ENCODE results near the gene MED14.

Gene MED14

DNA sequence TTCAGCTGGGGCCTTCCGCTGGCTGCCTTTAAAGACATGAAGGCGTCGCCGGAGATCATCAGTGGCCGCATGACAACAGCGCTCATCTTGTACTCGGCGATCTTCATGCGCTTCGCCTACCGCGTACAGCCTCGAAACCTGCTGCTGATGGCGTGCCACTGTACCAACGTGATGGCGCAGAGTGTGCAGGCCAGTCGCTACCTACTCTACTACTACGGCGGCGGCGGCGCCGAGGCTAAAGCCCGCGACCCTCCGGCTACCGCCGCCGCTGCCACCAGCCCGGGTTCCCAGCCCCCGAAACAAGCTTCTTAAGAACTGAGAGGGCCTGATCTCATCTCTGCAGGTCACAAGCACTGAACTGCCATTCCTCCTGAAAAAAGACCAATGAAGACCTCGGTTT, 111.7 kb downstream of the MED14 start:
- Histone ChIP-seq H3K36me3 (ENCODE audit: control insufficient read depth, insufficient read depth, low read length) (no peaks in the 10 kb centered on the region), H3K4me1 (ENCODE audit: control insufficient read depth, low read depth, low read length) (no peaks in the 10 kb centered on the region), H3K4me2 (ENCODE audit: low read length) (no peak overlapping the region), H3K27me3 (ENCODE audit: insufficient read depth, low read length, poor library complexity) (no peaks in the 10 kb centered on the region), H3K27ac (ENCODE audit: low read depth, low read length) (no peak overlapping the region), H3K79me2 (ENCODE audit: control insufficient read depth, insufficient read depth, low read length) (no peaks in the 10 kb centered on the region), H3K79me1 (ENCODE audit: low read length) (no peaks in the 10 kb centered on the region), H3K18ac (ENCODE audit: low read length) (no peak overlapping the region), H3K4ac (ENCODE audit: low read depth, low read length) (no peak overlapping the region), H2BK120ac (ENCODE audit: low read depth, low read length) (no peak overlapping the region), H3K23ac (ENCODE audit: low read length) (no peak overlapping the region), H2AK5ac (ENCODE audit: low read length) (no peak overlapping the region), H4K5ac (ENCODE audit: low read length) (no peak overlapping the region), H4K8ac (ENCODE audit: low read depth, low read length) (no peak overlapping the region), H3K4me3 (ENCODE audit: low read length) (no peak overlapping the region), H2BK5ac (ENCODE audit: low read length) (no peak overlapping the region), H3K9ac (ENCODE audit: low read length) (no peak overlapping the region), H2BK15ac (replicated peaks; ENCODE audit: low read depth) (no peak overlapping the region), H3K56ac (ENCODE audit: low read length) (no peak overlapping the region)
- DNase-seq: no peak
- WGBS (ENCODE audit: extremely low coverage, insufficient coverage, low lambda C conversion rate): no CpG with 5 or more reads among the region's 32 CpGs

DNA sequence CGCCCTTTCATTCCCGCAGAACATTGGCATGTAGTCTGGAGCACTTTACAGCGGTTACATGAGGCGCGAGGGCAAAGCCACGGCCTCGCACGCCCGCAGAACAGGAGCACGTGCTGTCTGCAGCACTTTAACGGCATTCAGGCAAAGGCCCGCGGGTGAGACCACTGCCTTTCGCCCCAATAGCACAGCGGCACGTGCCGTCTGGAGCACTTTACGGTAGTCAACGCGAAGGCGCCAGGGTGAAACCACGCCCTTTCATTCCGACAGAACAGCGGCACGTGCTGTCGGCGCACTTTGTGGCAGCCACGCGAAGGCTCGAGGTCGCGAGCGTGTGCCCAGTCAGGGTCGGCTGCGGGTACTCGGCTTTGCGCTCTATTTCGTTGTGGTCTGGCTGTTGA, 112.2 kb downstream of the MED14 start, which contains the start of gene MPC1L:
MPC1L (plus strand) TSS at position 290 of the 398 bp plus-strand sequence. CDS start 138 bp downstream, outside the sequence.
- Histone ChIP-seq H3K9ac (ENCODE audit: low read length) (no peak within 1 kb of the TSS), H3K27ac (ENCODE audit: low read depth, low read length) (no peak within 1 kb of the TSS), H2BK15ac (replicated peaks; ENCODE audit: low read depth) (no peak within 1 kb of the TSS), H3K4me2 (ENCODE audit: low read length) (no peak within 1 kb of the TSS), H3K79me1 (ENCODE audit: low read length) (no peaks in the 10 kb centered on the region), H2BK5ac (ENCODE audit: low read length) (no peak within 1 kb of the TSS), H3K4me1 (ENCODE audit: control insufficient read depth, low read depth, low read length) (no peaks in the 10 kb centered on the region), H4K8ac (ENCODE audit: low read depth, low read length) (no peak within 1 kb of the TSS), H3K79me2 (ENCODE audit: control insufficient read depth, insufficient read depth, low read length) (no peaks in the 10 kb centered on the region), H3K18ac (ENCODE audit: low read length) (no peak within 1 kb of the TSS), H3K4ac (ENCODE audit: low read depth, low read length) (no peak within 1 kb of the TSS), H3K23ac (ENCODE audit: low read length) (no peak within 1 kb of the TSS), H3K56ac (ENCODE audit: low read length) (no peak within 1 kb of the TSS), H2BK120ac (ENCODE audit: low read depth, low read length) (no peak within 1 kb of the TSS), H4K5ac (ENCODE audit: low read length) (no peak within 1 kb of the TSS), H2AK5ac (ENCODE audit: low read length) (no peak within 1 kb of the TSS), H3K4me3 (ENCODE audit: low read length) (no peak within 1 kb of the TSS), H3K36me3 (ENCODE audit: control insufficient read depth, insufficient read depth, low read length) (no peaks in the 10 kb centered on the region), H3K27me3 (ENCODE audit: insufficient read depth, low read length, poor library complexity) (no peaks in the 10 kb centered on the region)
- no CpG with 5 or more reads among the region's 38 CpGs for WGBS (ENCODE audit: extremely low coverage, insufficient coverage, low lambda C conversion rate)
- no peak for DNase-seq

DNA sequence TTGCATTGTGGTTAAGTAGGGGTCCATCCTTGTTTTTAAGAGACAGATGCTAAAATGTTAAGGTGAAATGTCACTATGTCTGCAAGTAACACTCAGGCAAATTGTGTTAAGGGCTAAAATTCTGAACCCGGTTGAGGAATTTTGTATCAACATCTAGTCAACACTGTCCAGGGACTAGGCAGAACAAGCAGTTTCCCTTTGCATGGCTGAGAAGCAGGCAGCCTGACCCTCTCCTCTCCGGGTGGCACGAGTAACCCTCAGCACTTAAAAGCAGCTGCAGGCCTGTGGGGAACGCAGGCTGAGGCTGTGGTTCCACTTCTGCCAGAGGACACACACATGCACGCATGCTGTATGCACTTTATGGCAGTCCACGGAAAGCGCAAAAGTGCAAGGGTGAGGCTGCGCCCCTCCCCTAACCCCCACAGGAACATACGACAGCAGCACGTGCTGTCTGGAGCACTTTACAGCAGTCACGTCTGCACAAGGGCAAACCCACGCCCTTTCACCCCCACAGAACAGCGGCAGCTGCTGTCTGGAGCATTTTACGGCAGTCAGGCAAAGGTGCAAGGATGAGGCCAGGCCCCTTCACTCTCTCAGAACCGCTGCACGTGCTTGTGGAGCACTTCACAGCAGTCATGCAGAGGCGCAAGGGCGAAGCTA, 112.7 kb downstream of the MED14 start:
- Histone ChIP-seq H3K4me2 (ENCODE audit: low read length) (no peak overlapping the region), H3K27ac (ENCODE audit: low read depth, low read length) (no peak overlapping the region), H3K4ac (ENCODE audit: low read depth, low read length) (no peak overlapping the region), H3K56ac (ENCODE audit: low read length) (no peak overlapping the region), H2BK5ac (ENCODE audit: low read length) (no peak overlapping the region), H3K27me3 (ENCODE audit: insufficient read depth, low read length, poor library complexity) (no peaks in the 10 kb centered on the region), H2AK5ac (ENCODE audit: low read length) (no peak overlapping the region), H3K4me1 (ENCODE audit: control insufficient read depth, low read depth, low read length) (no peaks in the 10 kb centered on the region), H3K79me1 (ENCODE audit: low read length) (no peaks in the 10 kb centered on the region), H3K36me3 (ENCODE audit: control insufficient read depth, insufficient read depth, low read length) (no peaks in the 10 kb centered on the region), H4K5ac (ENCODE audit: low read length) (no peak overlapping the region), H2BK15ac (replicated peaks; ENCODE audit: low read depth) (no peak overlapping the region), H4K8ac (ENCODE audit: low read depth, low read length) (no peak overlapping the region), H2BK120ac (ENCODE audit: low read depth, low read length) (no peak overlapping the region), H3K23ac (ENCODE audit: low read length) (no peak overlapping the region), H3K9ac (ENCODE audit: low read length) (no peak overlapping the region), H3K4me3 (ENCODE audit: low read length) (no peak overlapping the region), H3K18ac (ENCODE audit: low read length) (no peak overlapping the region), H3K79me2 (ENCODE audit: control insufficient read depth, insufficient read depth, low read length) (no peaks in the 10 kb centered on the region)
- no peak for DNase-seq
- WGBS (ENCODE audit: extremely low coverage, insufficient coverage, low lambda C conversion rate): no CpG with 5 or more reads among the region's 18 CpGs

DNA sequence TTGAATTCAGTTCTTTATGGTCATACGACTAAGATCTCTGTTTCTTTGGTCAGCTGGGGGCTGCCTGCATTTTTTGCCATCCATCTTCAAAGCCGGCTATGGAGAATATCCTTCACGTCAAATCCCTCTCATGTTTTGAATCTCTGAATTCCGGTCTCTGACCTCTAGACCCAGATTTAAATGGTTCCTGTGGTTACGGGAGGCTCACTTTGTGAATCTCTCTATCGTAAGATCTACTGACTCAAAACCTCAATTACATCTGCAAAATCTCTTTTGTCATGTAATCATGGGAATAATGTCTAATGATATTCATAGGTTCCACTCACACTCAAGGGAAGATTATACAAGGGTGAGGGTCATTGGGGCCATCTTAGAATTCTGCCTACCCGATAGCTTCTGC, 117.8 kb downstream of the MED14 start:
- Histone ChIP-seq H3K18ac (ENCODE audit: low read length) (no peak overlapping the region), H2AK5ac (ENCODE audit: low read length) (no peak overlapping the region), H4K5ac (ENCODE audit: low read length) (no peak overlapping the region), H3K9ac (ENCODE audit: low read length) (no peak overlapping the region), H2BK5ac (ENCODE audit: low read length) (no peak overlapping the region), H3K56ac (ENCODE audit: low read length) (no peak overlapping the region), H3K79me2 (ENCODE audit: control insufficient read depth, insufficient read depth, low read length) (no peaks in the 10 kb centered on the region), H4K8ac (ENCODE audit: low read depth, low read length) (no peak overlapping the region), H3K4me2 (ENCODE audit: low read length) (no peak overlapping the region), H2BK120ac (ENCODE audit: low read depth, low read length) (no peak overlapping the region), H3K27me3 (ENCODE audit: insufficient read depth, low read length, poor library complexity) (no peaks in the 10 kb centered on the region), H3K79me1 (ENCODE audit: low read length) (no peaks in the 10 kb centered on the region), H3K36me3 (ENCODE audit: control insufficient read depth, insufficient read depth, low read length) (no peaks in the 10 kb centered on the region), H3K27ac (ENCODE audit: low read depth, low read length) (no peak overlapping the region), H3K4me1 (ENCODE audit: control insufficient read depth, low read depth, low read length) (no peaks in the 10 kb centered on the region), H3K4me3 (ENCODE audit: low read length) (no peak overlapping the region), H3K4ac (ENCODE audit: low read depth, low read length) (no peak overlapping the region), H3K23ac (ENCODE audit: low read length) (no peak overlapping the region), H2BK15ac (replicated peaks; ENCODE audit: low read depth) (no peak overlapping the region)
- no peak for DNase-seq
- no CpG with 5 or more reads among the region's 7 CpGs for WGBS (ENCODE audit: extremely low coverage, insufficient coverage, low lambda C conversion rate)

DNA sequence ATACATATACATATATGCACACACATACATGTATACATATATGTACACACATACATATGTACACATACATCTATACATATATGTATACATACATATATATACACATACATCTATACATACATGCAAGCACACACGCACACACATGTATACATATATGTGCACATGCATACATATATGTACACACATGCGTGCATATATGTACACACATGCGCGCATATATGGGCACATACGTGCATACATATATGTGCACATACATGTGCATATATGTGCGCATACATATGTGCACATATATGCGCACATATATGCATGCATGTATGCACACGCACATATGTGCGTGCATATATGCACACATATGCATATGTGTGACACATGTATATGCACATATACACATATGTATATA, 119.4 kb downstream of the MED14 start:
- Histone ChIP-seq H3K36me3 (ENCODE audit: control insufficient read depth, insufficient read depth, low read length) (no peaks in the 10 kb centered on the region), H3K23ac (ENCODE audit: low read length) (no peak overlapping the region), H3K79me2 (ENCODE audit: control insufficient read depth, insufficient read depth, low read length) (no peaks in the 10 kb centered on the region), H3K4ac (ENCODE audit: low read depth, low read length) (no peak overlapping the region), H2BK15ac (replicated peaks; ENCODE audit: low read depth) (no peak overlapping the region), H3K4me2 (ENCODE audit: low read length) (no peak overlapping the region), H3K27ac (ENCODE audit: low read depth, low read length) (no peak overlapping the region), H2AK5ac (ENCODE audit: low read length) (no peak overlapping the region), H2BK5ac (ENCODE audit: low read length) (no peak overlapping the region), H2BK120ac (ENCODE audit: low read depth, low read length) (no peak overlapping the region), H3K4me1 (ENCODE audit: control insufficient read depth, low read depth, low read length) (no peaks in the 10 kb centered on the region), H3K9ac (ENCODE audit: low read length) (no peak overlapping the region), H3K27me3 (ENCODE audit: insufficient read depth, low read length, poor library complexity) (no peaks in the 10 kb centered on the region), H3K56ac (ENCODE audit: low read length) (no peak overlapping the region), H3K18ac (ENCODE audit: low read length) (no peak overlapping the region), H3K4me3 (ENCODE audit: low read length) (no peak overlapping the region), H4K8ac (ENCODE audit: low read depth, low read length) (no peak overlapping the region), H4K5ac (ENCODE audit: low read length) (no peak overlapping the region), H3K79me1 (ENCODE audit: low read length) (no peaks in the 10 kb centered on the region)
- no CpG with 5 or more reads among the region's 9 CpGs for WGBS (ENCODE audit: extremely low coverage, insufficient coverage, low lambda C conversion rate)
- no peak for DNase-seq

DNA sequence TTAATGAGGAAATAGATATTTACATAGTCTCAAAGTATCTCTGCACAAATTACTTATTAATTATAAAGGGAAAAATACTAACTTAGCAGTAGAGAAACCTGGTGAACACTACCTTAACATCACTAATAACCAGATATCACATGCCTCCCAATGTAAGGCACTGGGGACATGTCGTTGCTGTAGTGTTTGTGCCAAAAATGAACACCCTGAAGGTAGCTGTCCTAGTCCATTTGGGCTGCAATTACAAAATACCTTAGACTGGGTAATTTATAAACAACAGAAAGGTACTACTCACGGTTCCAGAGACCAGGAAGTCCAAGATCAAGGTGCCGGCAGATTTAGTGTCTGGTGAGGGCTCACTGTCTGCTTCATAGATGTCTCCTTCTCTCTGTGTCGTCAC, 122.8 kb downstream of the MED14 start:
- Histone ChIP-seq H2BK5ac (ENCODE audit: low read length) (no peak overlapping the region), H3K27ac (ENCODE audit: low read depth, low read length) (no peak overlapping the region), H2AK5ac (ENCODE audit: low read length) (no peak overlapping the region), H3K36me3 (ENCODE audit: control insufficient read depth, insufficient read depth, low read length) (no peaks in the 10 kb centered on the region), H3K27me3 (ENCODE audit: insufficient read depth, low read length, poor library complexity) (no peaks in the 10 kb centered on the region), H4K8ac (ENCODE audit: low read depth, low read length) (no peak overlapping the region), H3K4ac (ENCODE audit: low read depth, low read length) (no peak overlapping the region), H3K18ac (ENCODE audit: low read length) (no peak overlapping the region), H3K23ac (ENCODE audit: low read length) (no peak overlapping the region), H2BK120ac (ENCODE audit: low read depth, low read length) (no peak overlapping the region), H3K9ac (ENCODE audit: low read length) (no peak overlapping the region), H3K4me3 (ENCODE audit: low read length) (no peak overlapping the region), H3K4me1 (ENCODE audit: control insufficient read depth, low read depth, low read length) (no peaks in the 10 kb centered on the region), H2BK15ac (replicated peaks; ENCODE audit: low read depth) (no peak overlapping the region), H3K79me1 (ENCODE audit: low read length) (no peaks in the 10 kb centered on the region), H4K5ac (ENCODE audit: low read length) (no peak overlapping the region), H3K79me2 (ENCODE audit: control insufficient read depth, insufficient read depth, low read length) (no peaks in the 10 kb centered on the region), H3K56ac (ENCODE audit: low read length) (no peak overlapping the region), H3K4me2 (ENCODE audit: low read length) (no peak overlapping the region)
- no peak for DNase-seq
- whole genome bisulfite sequencing (ENCODE audit: extremely low coverage, insufficient coverage, low lambda C conversion rate): no CpG with 5 or more reads among the region's 4 CpGs

All from mesendoderm (in vitro differentiated cells).